Ureter (tissue), 1 donor: ENCODE data around the gene ETF1. TPM values are rescaled to one million over a fixed set of nuclear protein-coding genes. Genes with fewer than 3 reads are reported as not detected.

Source experiments
- DNase-seq: peaks from one replicate; pipeline ENCODE4 v3.0.0-alpha.2; 2020; ENCODE audit warnings: low spot score
- total RNA-seq: library from RNA; stranded (reverse); gene quantifications from one replicate; pipeline ENCODE4 v1.2.4, GENCODE V29; 2023
- donor health status: DM: yes; HTN: yes; CAD: no.

ETF1 gene
- total RNA-seq, 1 donor from 2014 or later: 112 TPM

DNA sequence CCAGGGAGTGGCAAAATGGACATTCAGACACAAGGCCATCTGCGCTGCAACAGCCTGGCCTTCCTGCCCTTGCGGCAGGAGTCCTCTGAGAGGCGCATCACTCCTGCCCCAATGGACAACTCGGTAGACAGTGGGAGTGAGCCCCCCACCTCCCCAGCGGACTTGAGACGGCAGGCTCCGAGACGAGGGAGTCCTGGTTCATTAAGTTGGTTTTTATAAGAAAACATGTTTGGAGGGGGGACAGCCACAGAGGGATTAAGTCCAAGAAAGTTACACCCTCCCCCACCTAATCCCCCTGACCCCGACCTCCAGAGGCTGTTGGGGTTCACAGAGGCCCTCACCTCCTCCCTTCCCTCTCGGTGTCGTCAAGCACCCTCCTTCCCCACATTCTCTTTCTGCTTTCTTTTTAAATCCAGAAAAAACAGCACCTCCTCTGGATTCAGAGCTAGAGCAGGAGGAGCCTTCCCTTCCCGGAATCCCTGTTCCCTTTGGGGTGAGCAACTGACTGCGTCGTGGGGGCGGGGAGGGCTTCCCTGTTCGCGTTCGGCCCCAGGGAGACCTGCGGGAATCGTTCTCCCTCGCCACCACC is 79.5 kb downstream of the ETF1 start:
- DNase-seq: no peak

DNA sequence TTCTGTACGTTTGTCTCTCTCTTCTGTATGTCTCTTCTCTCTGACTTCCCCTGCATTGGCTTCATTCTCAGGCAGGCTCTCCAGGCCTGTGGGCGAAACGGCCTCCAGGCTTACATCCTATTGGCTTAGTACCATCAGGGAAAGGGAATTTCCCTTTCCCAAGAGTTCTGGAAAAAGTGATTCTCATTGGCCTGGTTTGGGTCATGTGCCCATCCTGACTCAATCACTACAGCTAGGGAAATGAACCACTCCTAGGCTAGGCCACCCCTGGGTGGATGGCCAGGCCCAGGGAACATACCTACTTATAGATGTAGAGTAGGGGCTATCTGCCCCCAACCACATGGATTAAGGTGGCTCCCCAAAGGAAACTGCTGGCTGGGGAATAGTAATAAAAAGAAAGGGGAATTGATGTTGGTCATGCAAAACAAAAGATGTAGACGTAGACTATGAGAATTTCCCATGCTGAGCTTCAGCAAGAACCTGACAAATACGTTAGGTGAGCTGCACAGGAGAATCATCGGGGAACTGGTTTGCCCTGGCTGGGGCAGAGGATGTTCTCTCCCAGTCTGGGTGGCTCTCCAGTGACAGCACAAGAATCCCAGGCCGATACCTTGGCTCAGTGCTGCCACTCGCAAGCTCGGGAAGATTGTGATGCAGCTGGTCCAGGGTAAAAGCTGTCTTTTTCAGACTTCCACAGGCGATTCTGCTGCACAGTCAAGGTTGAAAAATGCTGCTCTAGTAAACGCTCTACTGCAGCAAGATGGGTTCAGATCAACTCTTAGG is 81.5 kb downstream of the ETF1 start:
- no peak for DNase-seq

DNA sequence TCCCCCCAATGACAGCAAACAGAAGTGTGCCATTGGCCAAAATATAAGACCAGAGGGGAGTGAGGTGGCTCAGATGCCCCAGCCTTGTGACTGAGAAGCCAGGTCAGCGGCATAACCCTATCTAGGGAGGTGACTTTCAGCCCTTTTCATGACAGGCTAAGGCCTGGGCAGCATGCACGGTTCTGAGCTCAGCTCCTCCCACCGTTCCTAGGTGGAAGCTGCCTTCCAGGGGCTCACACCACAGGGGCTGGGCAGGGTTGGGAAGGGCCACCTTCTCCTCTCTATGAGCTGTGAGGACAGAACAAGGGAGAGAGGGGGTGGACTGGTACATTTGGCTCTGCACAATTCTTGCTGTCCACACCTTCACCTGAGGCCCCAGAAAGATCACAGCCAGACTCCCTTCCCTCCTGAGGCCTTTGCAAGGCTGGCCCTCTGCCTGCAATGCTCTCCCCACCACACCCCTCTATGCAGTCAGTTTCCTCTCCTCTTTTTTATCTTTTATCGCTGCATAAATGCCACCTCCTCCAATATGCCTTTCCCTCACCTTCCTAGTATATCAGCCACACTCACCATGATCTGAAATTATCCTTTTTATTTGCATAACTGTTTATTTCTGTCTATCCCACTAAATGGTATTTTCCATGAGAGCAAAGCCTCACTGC is 82.9 kb downstream of the ETF1 start:
- DNase-seq: no peak

DNA sequence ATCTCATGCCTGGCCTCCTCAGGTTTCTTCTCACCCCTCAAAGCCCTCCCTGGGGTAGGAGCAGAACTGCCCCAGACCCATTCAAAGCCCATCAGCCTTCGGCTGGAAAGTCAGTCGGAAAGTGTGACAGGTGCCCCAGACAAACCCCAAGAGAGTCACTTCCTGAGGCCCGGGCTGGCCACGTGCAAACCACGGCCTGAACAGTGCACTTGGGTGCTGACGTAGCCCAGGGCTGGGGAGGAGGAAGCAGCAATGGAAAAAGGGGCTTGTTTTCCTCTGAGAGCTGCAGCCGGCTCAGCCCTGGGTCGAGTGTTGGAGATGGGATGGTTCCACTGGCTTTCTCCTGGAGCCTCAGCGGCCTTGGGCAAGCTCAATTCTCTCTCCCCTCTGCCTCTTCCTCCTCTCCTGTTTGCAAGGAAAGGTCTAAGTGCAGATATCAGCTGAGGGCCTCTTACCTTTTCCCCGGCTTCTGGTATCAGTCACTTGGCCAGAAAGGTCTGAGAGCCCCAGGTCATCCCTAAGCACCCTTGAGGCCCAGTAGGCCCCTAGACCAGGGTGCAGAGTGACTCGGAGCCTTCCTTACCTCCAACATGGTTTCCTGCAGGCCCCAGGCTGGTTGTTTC is 83.6 kb downstream of the ETF1 start:
- no peak for DNase-seq

DNA sequence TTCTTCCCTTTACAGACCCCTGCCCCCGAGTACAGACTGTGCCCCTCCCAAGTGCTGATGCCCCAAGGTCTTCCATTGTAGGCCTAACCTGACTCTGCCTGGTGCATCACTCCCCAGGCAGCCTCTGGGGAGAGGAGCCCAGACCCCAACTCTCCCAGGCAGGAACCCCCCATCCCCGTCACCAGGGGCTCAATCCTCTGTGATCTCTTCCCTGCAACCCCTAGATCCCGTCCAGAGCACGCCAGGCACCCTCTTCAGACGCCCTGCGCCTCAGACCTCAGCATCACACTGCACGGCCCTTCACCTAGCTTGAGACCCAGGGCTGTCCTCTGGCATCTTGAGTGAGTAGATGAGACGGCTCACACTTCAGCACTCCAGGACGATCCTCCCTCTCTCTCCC is 84.2 kb downstream of the ETF1 start:
- DNase-seq: no peak

DNA sequence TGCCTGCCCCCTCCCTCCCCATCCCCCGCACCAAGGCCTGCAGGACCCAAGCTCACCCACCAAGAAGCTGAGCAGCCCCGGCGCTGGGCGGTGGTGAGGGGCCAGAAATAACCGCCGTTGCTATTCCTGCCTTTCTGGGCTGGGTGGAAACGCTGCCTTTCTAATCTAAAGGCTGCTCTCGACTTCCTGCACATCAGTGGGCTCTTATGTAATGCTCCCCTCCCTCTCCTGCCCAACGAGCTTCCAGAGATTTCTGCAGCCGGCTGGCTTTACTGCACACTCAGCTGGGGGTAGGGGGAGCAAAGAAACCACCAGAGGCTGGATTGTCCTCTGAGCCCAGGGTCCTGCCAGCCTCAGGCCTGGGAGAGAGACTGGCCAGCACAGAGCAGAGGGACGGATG is 84.7 kb downstream of the ETF1 start:
- DNase-seq: no peak

DNA sequence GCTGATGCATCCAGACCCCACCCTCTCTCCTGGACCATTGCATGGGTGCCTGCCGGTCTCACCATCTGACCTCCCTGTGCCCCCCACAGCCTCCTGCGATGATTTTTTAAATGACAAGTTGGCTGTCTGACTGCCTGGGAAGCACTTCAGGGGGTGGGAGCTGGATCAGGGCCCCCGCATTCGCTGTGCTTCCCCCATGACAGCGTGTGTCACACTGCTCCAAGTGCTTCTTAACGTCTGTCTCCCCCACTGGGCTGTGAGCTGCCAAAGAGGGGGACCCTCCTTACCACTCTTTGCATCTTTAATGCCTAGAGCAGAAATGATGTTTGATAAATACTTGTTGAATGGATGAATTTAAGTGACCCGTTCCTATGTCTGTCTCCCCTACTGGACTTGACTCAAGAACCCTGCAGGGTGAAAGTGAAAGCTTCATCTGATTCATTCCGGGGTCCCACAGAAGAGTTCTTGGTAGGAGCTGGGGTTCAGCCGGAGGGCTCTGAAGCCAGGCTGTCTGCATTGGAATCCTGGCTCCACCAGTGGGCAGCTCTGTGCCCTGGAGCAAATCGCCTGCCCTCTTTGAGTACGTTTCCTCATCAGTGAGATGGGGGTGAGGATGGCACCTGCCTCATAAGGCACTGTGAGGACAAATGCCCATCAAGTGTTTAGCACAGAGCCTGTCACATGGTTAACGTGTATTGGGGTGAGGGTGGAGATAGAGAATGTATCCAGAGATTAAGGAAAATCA is 85.3 kb downstream of the ETF1 start:
- no peak for DNase-seq

Other genes starting within 250 kb of the ETF1 start
- gene CDC25C, start 211.4 kb downstream of the ETF1 start, total RNA-seq: not detected
- 15.6 TPM for gene FAM53C, start 205.0 kb downstream of the ETF1 start, total RNA-seq
- 79.8 TPM for gene KDM3B, start 190.6 kb downstream of the ETF1 start, total RNA-seq
- gene REEP2, start 104.2 kb downstream of the ETF1 start, total RNA-seq: 7.0 TPM
- gene EGR1, start 77.8 kb downstream of the ETF1 start, total RNA-seq: 41.6 TPM
- gene HSPA9, start 32.2 kb upstream of the ETF1 start, total RNA-seq: 289 TPM
- 379 TPM for gene CTNNA1, start 210.2 kb upstream of the ETF1 start, total RNA-seq